Measurements from ENCODE around the gene SYNJ2.
A peak's percentile ranks its signal among the peaks of the same experiment; 100 is the strongest.

The SYNJ2 gene

GRCh38 chr6:158060455-158061360, 79.0 kb downstream of the SYNJ2 start:
- no peak for DNase-seq (ENCODE audit: low read depth)

GRCh38 chr6:158061361-158061708, 79.7 kb downstream of the SYNJ2 start:
- no peak for DNase-seq (ENCODE audit: low read depth)

- no peak for DNase-seq (ENCODE audit: low read depth)
Measured at GRCh38 chr6:158061709-158062461, 80.2 kb downstream of the SYNJ2 start.

- DNase-seq (ENCODE audit: low read depth), result no peak
Measured at GRCh38 chr6:158063736-158064135, 82.1 kb downstream of the SYNJ2 start.

GRCh38 chr6:158064725-158065251, 83.1 kb downstream of the SYNJ2 start:
- no peak for DNase-seq (ENCODE audit: low read depth)

GRCh38 chr6:158066136-158066781, 84.6 kb downstream of the SYNJ2 start:
- DNase-seq (ENCODE audit: low read depth), result no peak

GRCh38 chr6:158067436-158068015, 85.9 kb downstream of the SYNJ2 start:
- DNase-seq (ENCODE audit: low read depth), result no peak

- DNase-seq (ENCODE audit: low read depth), result no peak
Measured at GRCh38 chr6:158068156-158068892, 86.7 kb downstream of the SYNJ2 start.

GRCh38 chr6:158068893-158069799, 87.5 kb downstream of the SYNJ2 start:
- no peak for DNase-seq (ENCODE audit: low read depth)

GRCh38 chr6:158069800-158070195, 88.1 kb downstream of the SYNJ2 start:
- DNase-seq (ENCODE audit: low read depth), result no peak

GRCh38 chr6:158070513-158070912, 88.8 kb downstream of the SYNJ2 start:
- no peak for DNase-seq (ENCODE audit: low read depth)

- peak; percentile 20 for DNase-seq (ENCODE audit: low read depth)
Measured at GRCh38 chr6:158071121-158072082, 89.7 kb downstream of the SYNJ2 start.

GRCh38 chr6:158072083-158072721, 90.5 kb downstream of the SYNJ2 start:
- DNase-seq (ENCODE audit: low read depth), result peak; percentile 45

GRCh38 chr6:158073776-158074175, 92.1 kb downstream of the SYNJ2 start:
- no peak for DNase-seq (ENCODE audit: low read depth)

GRCh38 chr6:158076548-158076947, 94.9 kb downstream of the SYNJ2 start:
- no peak for DNase-seq (ENCODE audit: low read depth)

- no peak for DNase-seq (ENCODE audit: low read depth)
Measured at GRCh38 chr6:158077676-158078075, 96.0 kb downstream of the SYNJ2 start.

- DNase-seq (ENCODE audit: low read depth), result no peak
Measured at GRCh38 chr6:158078320-158078719, 96.7 kb downstream of the SYNJ2 start.

GRCh38 chr6:158080849-158081656, 99.4 kb downstream of the SYNJ2 start:
- no peak for DNase-seq (ENCODE audit: low read depth)

Measured in CMK (cell line).